ENCODE measurements around the gene CDC42SE2. TPM values are rescaled to one million over a fixed set of nuclear protein-coding genes. Genes with fewer than 3 reads are reported as not detected.

The CDC42SE2 gene
- total and polyA plus RNA-seq, 2 donors from 2014 or later: 24.8 to 90.7 TPM

GRCh38 chr5:131405674-131406073 lies 141.8 kb downstream of the CDC42SE2 start:
- Histone ChIP-seq H3K9me3 (ENCODE audit: control insufficient read depth in 2 of 3, insufficient read depth in 1 of 3, low read length in 3 of 3) (peaks cover 0 to 5% (median 0%) of the 10 kb centered on the region in 3 donors), H3K4me1 (ENCODE audit: control insufficient read depth in 2 of 3, insufficient read depth in 2 of 3, low read depth in 1 of 3, low read length in 3 of 3) (peaks cover 0 to 2% (median 0%) of the 10 kb centered on the region in 3 donors), H3K27me3 (ENCODE audit: control insufficient read depth, insufficient read depth, low read length) (no peaks in the 10 kb centered on the region), H3K9ac (ENCODE audit: low read length in 3 of 3) (no peak overlapping the region), H3K36me3 (ENCODE audit: control insufficient read depth in 2 of 3, insufficient read depth in 3 of 3, low read length in 3 of 3) (no peaks in the 10 kb centered on the region), H3K4me3 (ENCODE audit: low read length in 3 of 3) (no peak overlapping the region), H3K27ac (ENCODE audit: low read depth in 2 of 2, low read length in 2 of 2) (no peak overlapping the region)
- no peak for DNase-seq
- no peak for FAIRE-seq
- intact Hi-C loops (cut with DNase I): no loop called here
- no peak for TF ChIP-seq CTCF (IDR thresholded peaks at IDR 0.05; ENCODE audit: borderline replicate concordance, extremely low read depth, insufficient read depth)

- DNase-seq: no peak
- no peak overlapping the region for H3K4me3 ChIP-seq (ENCODE audit: low read length in 3 of 3)
- FAIRE-seq: no peak
- H3K9ac ChIP-seq (ENCODE audit: low read length in 3 of 3): no peak overlapping the region
- H3K9me3 ChIP-seq (ENCODE audit: control insufficient read depth in 2 of 3, insufficient read depth in 1 of 3, low read length in 3 of 3): peaks cover 0 to 5% (median 0%) of the 10 kb centered on the region in 3 donors
- intact Hi-C loops (cut with DNase I): no loop called here
- H3K36me3 ChIP-seq (ENCODE audit: control insufficient read depth in 2 of 3, insufficient read depth in 3 of 3, low read length in 3 of 3): no peaks in the 10 kb centered on the region
- no peak overlapping the region for H3K27ac ChIP-seq (ENCODE audit: low read depth in 2 of 2, low read length in 2 of 2)
- H3K27me3 ChIP-seq (ENCODE audit: control insufficient read depth, insufficient read depth, low read length): no peaks in the 10 kb centered on the region
- peaks cover 0 to 2% (median 0%) of the 10 kb centered on the region in 3 donors for H3K4me1 ChIP-seq (ENCODE audit: control insufficient read depth in 2 of 3, insufficient read depth in 2 of 3, low read depth in 1 of 3, low read length in 3 of 3)
- TF ChIP-seq CTCF (IDR thresholded peaks at IDR 0.05; ENCODE audit: borderline replicate concordance, extremely low read depth, insufficient read depth): no peak
These were observed 142.2 kb downstream of the CDC42SE2 start for GRCh38 chr5:131406076-131406475.

GRCh38 chr5:131406975-131407638 lies 143.3 kb downstream of the CDC42SE2 start:
- no peak overlapping the region for H3K9ac ChIP-seq (ENCODE audit: low read length in 3 of 3)
- no peaks in the 10 kb centered on the region for H3K36me3 ChIP-seq (ENCODE audit: control insufficient read depth in 2 of 3, insufficient read depth in 3 of 3, low read length in 3 of 3)
- H3K4me3 ChIP-seq (ENCODE audit: low read length in 3 of 3): no peak overlapping the region
- intact Hi-C loops (cut with DNase I): no loop called here
- no peak overlapping the region for H3K27ac ChIP-seq (ENCODE audit: low read depth in 2 of 2, low read length in 2 of 2)
- peaks cover 0 to 5% (median 0%) of the 10 kb centered on the region in 3 donors for H3K9me3 ChIP-seq (ENCODE audit: control insufficient read depth in 2 of 3, insufficient read depth in 1 of 3, low read length in 3 of 3)
- TF ChIP-seq CTCF (IDR thresholded peaks at IDR 0.05; ENCODE audit: borderline replicate concordance, extremely low read depth, insufficient read depth): no peak
- peaks cover 0 to 2% (median 0%) of the 10 kb centered on the region in 3 donors for H3K4me1 ChIP-seq (ENCODE audit: control insufficient read depth in 2 of 3, insufficient read depth in 2 of 3, low read depth in 1 of 3, low read length in 3 of 3)
- no peak for DNase-seq
- FAIRE-seq: no peak
- H3K27me3 ChIP-seq (ENCODE audit: control insufficient read depth, insufficient read depth, low read length): no peaks in the 10 kb centered on the region

Data from kidney (tissue), 14 donors.